DMS79 (cell line): ENCODE results near the gene C11orf87.

Source experiments
- DNase-seq: peaks from one replicate; lab custom pipeline; 2025; lab: John Stamatoyannopoulos, UW

C11orf87 gene

GRCh38 chr11:109421981-109422869 is at the start of gene C11orf87:
Gene C11orf87 (plus strand): TSS chr11:109422190. CDS start chr11:109423634, 1,444 bp downstream.
- no peak for DNase-seq

- no peak for DNase-seq
These were observed 48.0 kb upstream of the C11orf87 start for GRCh38 chr11:109374032-109374431.

DNA sequence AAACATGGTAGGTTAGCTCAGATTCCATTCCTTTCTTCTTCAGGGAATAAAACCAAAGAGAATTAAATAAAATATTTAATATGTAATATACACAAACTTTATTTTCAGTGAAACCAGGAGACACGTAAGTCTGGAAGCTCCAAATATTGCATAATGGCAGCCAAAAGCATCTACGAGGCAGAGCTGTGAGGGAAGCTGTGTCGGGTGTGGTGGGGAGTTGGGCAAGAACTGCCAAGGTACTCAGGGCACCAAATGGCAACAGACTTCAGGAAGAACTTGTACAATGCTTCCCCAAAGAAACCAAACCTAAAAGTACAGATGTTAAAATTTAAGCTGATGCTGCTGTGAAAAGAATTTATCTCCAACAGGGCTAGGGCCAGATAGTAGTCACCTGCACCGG is 47.5 kb upstream of the C11orf87 start:
- DNase-seq, result no peak

- no peak for DNase-seq
These were observed 44.8 kb upstream of the C11orf87 start for GRCh38 chr11:109377039-109377742.

- DNase-seq, result no peak
These were observed 44.0 kb upstream of the C11orf87 start for GRCh38 chr11:109378034-109378433.

DNA sequence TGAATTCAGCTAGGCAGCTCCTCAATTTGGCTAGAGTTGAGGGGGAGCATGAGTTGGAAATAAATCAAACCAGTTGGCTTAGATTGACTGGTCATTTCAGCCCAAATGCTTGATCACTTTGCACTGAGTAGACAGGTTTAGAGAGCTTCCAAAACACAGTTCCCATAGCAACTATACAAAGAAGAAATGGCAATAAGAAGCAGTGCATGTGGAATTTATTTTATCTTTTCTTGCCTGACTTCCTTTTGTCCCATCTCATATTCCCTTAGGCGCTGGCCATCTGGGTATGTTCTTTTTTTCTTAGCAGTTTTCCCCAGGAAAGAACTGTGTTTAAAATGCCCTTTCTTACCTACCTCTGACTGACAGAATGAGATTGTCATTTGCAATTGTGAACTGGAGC is 38.7 kb upstream of the C11orf87 start:
- no peak for DNase-seq

- no peak for DNase-seq
These were observed 37.1 kb upstream of the C11orf87 start for GRCh38 chr11:109384873-109385272.

DNA sequence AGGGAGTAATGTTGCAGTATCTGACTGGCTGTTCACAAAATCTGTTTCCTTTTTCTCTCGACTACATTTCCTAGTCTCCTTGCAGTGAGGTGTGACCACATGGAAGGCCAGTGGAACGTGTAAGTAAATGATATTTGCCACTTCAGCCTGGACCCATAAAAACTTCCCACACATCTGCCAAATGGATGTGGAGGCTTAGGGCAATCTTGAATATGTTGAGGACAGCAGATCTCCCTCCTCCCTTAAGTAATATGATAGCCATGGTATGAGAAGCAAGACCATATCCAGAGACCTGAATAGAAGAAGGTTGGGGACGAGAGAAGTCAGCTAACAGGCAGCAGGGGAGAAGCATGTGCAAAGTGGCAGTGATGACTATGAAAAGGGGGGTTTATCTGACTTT is 33.0 kb upstream of the C11orf87 start:
- DNase-seq, result peak; percentile 31

- DNase-seq, result no peak
These were observed 31.2 kb upstream of the C11orf87 start for GRCh38 chr11:109390752-109391151.

DNA sequence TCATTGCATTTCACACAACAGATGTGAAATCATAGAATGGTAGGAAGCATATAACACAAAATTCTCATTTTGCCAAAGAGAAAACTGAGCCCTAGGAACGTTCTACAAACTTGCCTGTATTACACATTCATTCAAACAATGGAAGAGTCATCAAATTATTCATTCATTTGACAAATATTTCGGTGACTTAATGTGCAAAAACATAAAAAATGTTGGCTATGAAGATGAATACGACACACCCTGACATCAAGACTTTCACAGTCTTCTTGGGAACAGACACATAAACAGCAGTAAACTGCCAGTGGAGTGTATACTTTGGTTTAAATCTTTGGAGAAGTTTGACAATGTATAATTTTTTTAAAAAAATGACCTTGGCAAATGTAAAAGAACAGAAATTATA is 20.4 kb upstream of the C11orf87 start:
- DNase-seq, result no peak

- no peak for DNase-seq
These were observed 16.3 kb upstream of the C11orf87 start for GRCh38 chr11:109405671-109406070.

DNA sequence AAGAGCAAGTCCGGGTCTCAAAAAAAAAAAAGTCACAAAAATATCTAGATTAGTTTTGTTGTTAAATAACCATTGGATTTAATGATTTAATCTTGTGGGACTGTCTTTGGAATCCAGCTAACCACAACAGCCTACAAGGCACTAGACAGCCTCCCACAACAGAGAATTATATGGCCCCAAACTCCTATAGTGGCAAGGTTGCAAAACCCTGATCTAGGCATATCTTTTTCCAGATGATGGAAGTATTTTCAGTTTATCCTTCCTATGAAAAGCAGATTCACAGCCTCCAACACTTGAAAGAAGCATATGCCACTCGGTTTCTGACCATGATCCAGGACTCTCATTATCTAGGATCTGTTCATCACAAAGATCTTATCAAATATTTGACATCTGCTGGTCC is 5.4 kb upstream of the C11orf87 start:
- no peak for DNase-seq

DNA sequence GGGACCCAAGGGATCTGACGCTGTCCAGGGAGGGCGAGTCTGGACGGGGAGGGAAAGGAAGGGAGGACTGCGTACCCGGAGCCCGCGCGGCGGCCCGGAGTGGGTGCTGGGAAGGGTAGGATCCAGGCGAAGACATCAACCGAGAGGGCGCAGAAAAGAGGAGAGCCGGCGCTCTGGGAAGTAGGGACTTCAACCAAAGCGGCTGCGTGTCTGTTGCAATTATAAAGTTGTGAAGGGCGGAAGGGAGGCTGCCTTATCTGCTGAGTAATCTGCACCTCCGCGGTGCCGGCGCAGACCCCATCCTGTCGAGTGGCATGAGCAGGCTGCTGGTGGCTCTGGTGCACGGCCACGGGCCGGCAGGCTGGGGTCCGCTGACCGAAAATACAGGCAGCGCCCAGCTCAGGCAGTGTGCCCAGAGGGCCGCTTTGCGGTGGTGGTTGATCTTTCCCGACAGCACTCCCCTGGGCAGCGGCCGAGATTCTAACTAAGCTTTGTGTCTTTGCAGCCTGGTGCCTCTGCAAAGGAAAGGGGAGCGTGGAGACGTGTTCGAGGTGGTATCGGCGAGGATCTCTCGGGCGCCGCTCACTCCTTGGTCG is 978 bp downstream of the C11orf87 start:
- peak; percentile 33 for DNase-seq

- DNase-seq, result peak; percentile 3
These were observed 1.6 kb downstream of the C11orf87 start for GRCh38 chr11:109423466-109424190.

- DNase-seq, result no peak
These were observed 2.9 kb downstream of the C11orf87 start for GRCh38 chr11:109424901-109425300.

GRCh38 chr11:109425554-109425953 is 3.6 kb downstream of the C11orf87 start:
- DNase-seq, result no peak

- no peak for DNase-seq
These were observed 4.7 kb downstream of the C11orf87 start for GRCh38 chr11:109426442-109427240.

DNA sequence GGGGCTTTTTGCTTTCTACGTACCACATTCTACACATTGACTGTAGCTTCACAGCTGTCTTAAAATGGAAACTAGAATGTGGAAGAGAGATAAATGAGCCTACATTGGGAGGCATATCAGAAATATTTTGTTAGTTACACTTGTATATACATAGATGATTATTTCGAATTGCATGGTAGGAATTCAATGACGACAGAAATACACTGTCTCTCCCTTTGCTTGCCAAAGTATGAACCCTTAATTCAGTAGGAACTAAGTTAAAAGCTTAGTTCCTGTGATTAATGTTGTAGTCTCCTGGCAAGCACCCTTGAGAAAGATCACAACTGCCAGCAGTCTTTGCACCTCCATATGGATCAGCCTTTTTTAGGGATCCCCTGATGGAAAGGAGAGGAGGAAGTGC is 10.1 kb downstream of the C11orf87 start:
- DNase-seq, result no peak

GRCh38 chr11:109433753-109434256 is 11.8 kb downstream of the C11orf87 start:
- DNase-seq, result no peak

DNA sequence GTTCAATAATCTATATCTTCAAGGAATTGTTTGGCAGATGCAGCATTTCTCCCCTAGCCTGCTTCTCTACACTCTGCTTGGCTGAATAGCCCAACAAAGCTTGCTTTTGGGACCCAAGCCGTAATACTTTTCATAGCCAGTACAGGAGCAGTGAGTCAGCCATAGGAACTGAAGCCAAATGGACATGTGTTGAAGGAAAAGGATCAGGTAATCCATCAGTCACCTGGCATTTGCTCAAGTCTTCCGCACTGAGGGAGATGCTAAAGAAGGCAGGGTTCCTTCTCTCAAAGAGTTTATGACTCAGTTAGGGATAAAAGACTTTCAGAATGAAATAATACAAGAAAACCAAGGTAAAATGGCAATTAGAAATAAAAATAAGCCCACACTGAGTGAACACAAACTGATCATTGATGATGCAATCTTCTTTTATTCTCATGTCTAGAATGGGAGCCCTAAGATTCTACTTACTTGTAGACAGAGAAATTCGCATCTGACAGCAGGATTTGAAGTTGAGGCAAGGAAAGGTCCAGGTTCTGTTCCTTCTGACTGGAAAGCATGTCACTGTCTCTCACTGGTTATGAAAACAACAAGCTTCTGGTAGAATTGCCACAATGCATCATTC is 13.2 kb downstream of the C11orf87 start:
- no peak for DNase-seq

GRCh38 chr11:109439684-109440083 is 17.7 kb downstream of the C11orf87 start:
- DNase-seq, result no peak
